Spleen (tissue), 7 donors: ENCODE data around the gene TTLL1.

Source experiments
- POLR2AphosphoS5 ChIP-seq, 3 donors: sonication (generic); formaldehyde crosslinking; IDR thresholded peaks; one replicate each; pipeline ENCODE4 v1.5.1; 2017; ENCODE audit warnings: antibody characterized with exemption in 3 of 3
- TF ChIP-seq, protein P1 (sequence below), 11 experiments: fragments of 200-600 bp in 7 of 11; fragments of 450-650 bp in 4 of 11; sonication (generic) in 4 of 11; IDR thresholded peaks in 8 of 11; conservative IDR thresholded peaks in 3 of 11; 1 replicate in 7 of 11; 2 replicates in 4 of 11; pipeline versions ENCODE4 v1.4.0 to v1.8.0; 2016 to 2021; ENCODE audit warnings: antibody characterized with exemption in 11 of 11, inconsistent platforms in 4 of 11, mild to moderate bottlenecking in 1 of 11
- donor health status: DM: no; HTN: no; CAD: no; lungs with moderate emphysema.
- donor health status: DM: no; HTN: no; CAD: no.
- donor health status: DM: no; HTN: no; CAD: no.

DNA sequence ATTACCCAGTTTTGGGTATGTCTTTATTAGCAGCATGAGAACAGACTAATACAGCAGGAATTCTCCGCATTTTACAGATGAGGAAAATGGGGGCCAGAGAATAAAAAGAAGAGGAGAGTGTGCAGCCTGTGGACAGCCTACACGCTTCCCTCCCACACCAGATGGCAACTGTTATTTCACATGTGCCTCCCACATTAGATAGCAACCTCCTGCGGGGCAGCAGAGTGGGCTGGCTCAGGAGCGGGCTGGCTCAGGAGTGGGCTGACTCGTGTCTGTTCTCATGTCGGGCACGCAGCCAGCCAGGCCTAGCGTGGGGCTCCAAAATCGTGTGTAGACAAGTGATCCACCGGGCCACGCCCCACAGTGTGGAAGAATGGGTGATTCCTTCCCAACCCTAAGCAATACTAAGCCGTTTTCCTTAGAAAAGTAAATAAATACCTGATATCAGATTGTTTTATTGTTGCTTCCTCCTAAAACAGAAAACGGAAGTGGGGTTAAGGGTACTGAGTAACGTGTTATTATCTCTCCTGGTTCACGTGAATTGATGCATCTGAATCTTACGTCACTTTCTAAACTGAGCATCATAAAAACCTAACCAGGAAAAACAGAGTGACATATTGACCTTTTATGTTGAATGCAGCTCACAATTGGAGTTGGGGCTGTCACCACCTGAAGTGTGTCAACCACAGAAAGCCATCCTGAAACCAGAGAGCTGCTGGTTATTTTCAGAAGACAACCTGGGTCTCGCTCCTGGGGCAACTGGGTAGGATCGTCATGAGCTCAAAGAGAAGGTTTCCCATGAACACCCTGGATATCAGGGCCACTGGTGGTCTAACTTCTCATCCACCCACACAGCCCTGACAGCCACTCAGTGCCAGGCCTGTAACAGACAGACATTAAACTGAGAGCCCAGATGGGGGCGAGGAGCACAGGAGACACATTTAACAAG lies 3.3 kb downstream of the TTLL1 start:
- TF ChIP-seq, protein P1, sequence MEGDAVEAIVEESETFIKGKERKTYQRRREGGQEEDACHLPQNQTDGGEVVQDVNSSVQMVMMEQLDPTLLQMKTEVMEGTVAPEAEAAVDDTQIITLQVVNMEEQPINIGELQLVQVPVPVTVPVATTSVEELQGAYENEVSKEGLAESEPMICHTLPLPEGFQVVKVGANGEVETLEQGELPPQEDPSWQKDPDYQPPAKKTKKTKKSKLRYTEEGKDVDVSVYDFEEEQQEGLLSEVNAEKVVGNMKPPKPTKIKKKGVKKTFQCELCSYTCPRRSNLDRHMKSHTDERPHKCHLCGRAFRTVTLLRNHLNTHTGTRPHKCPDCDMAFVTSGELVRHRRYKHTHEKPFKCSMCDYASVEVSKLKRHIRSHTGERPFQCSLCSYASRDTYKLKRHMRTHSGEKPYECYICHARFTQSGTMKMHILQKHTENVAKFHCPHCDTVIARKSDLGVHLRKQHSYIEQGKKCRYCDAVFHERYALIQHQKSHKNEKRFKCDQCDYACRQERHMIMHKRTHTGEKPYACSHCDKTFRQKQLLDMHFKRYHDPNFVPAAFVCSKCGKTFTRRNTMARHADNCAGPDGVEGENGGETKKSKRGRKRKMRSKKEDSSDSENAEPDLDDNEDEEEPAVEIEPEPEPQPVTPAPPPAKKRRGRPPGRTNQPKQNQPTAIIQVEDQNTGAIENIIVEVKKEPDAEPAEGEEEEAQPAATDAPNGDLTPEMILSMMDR (IDR thresholded peaks at IDR 0.05 in 8 of 11, conservative IDR thresholded peaks at IDR 0.05 in 3 of 11) = no peak
- no peak for TF ChIP-seq POLR2AphosphoS5 (IDR thresholded peaks at IDR 0.05)
